SK-N-SH treated with all-trans-retinoic acid at 6 μM for 48 hours (cell line): ENCODE measurements around the gene CNTD1.

Experiments
- ISL1 ChIP-seq: fragments of 250-450 bp; sonication (Bioruptor Pico); IDR thresholded peaks from 2 replicates; pipeline ENCODE4 v2.1.2; 2022; ENCODE audit warnings: mild to moderate bottlenecking, moderate library complexity
- PPARA ChIP-seq: fragments of 250-450 bp; sonication (Bioruptor Pico); IDR thresholded peaks from 2 replicates; pipeline ENCODE4 v1.5.0; 2020; ENCODE audit warnings: mild to moderate bottlenecking, borderline replicate concordance
- SNAI2 ChIP-seq: fragments of 250-450 bp; sonication (Bioruptor Pico); IDR thresholded peaks from 2 replicates; pipeline ENCODE4 v1.5.0; 2020; ENCODE audit warnings: mild to moderate bottlenecking, moderate library complexity
- ZFP3 ChIP-seq: fragments of 250-450 bp; sonication (Bioruptor Pico); IDR thresholded peaks from 2 replicates; pipeline ENCODE4 v1.5.0; 2020; ENCODE audit warnings: mild to moderate bottlenecking, moderate library complexity
- TF ChIP-seq, protein P1 (sequence below): fragments of 250-450 bp; sonication (Bioruptor Pico); IDR thresholded peaks from 2 replicates; pipeline ENCODE4 v1.8.0; 2021; ENCODE audit warnings: low read depth, mild to moderate bottlenecking, moderate library complexity, borderline replicate concordance
- TF ChIP-seq, protein P2 (sequence below): fragments of 250-450 bp; sonication (Bioruptor Pico); IDR thresholded peaks from 2 replicates; pipeline ENCODE4 v1.5.0; 2020; ENCODE audit warnings: mild to moderate bottlenecking, moderate library complexity

DNA sequence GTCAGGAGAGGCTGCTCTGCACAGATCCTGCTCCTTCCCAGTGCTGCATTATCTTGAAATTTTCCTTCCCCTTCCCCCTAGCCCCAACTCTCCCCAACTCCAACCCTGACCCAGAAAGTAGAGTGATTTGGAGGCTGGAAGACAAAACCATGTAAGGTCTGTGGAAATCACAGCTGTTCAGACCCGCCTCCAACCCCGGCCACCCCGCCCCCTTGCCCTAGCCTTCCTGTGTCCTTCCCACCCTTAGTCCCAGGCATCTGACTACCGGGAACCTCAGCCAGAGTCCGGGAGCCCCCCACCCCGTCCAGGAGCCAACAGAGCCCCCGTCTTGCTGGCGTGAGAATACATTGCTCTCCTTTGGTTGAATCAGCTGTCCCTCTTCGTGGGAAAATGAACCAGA is 52.3 kb downstream of the CNTD1 start, which contains the start of gene AOC3:
- TF ChIP-seq ISL1: no peak
- no peak for TF ChIP-seq ZFP3
- TF ChIP-seq PPARA (CRISPR knock-in tag): no peak
- TF ChIP-seq SNAI2 (CRISPR knock-in tag): no peak
- TF ChIP-seq, protein P1, sequence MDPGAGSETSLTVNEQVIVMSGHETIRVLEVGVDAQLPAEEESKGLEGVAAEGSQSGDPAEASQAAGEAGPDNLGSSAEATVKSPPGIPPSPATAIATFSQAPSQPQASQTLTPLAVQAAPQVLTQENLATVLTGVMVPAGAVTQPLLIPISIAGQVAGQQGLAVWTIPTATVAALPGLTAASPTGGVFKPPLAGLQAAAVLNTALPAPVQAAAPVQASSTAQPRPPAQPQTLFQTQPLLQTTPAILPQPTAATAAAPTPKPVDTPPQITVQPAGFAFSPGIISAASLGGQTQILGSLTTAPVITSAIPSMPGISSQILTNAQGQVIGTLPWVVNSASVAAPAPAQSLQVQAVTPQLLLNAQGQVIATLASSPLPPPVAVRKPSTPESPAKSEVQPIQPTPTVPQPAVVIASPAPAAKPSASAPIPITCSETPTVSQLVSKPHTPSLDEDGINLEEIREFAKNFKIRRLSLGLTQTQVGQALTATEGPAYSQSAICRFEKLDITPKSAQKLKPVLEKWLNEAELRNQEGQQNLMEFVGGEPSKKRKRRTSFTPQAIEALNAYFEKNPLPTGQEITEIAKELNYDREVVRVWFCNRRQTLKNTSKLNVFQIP (CRISPR knock-in tag): no peak
- TF ChIP-seq, protein P2, sequence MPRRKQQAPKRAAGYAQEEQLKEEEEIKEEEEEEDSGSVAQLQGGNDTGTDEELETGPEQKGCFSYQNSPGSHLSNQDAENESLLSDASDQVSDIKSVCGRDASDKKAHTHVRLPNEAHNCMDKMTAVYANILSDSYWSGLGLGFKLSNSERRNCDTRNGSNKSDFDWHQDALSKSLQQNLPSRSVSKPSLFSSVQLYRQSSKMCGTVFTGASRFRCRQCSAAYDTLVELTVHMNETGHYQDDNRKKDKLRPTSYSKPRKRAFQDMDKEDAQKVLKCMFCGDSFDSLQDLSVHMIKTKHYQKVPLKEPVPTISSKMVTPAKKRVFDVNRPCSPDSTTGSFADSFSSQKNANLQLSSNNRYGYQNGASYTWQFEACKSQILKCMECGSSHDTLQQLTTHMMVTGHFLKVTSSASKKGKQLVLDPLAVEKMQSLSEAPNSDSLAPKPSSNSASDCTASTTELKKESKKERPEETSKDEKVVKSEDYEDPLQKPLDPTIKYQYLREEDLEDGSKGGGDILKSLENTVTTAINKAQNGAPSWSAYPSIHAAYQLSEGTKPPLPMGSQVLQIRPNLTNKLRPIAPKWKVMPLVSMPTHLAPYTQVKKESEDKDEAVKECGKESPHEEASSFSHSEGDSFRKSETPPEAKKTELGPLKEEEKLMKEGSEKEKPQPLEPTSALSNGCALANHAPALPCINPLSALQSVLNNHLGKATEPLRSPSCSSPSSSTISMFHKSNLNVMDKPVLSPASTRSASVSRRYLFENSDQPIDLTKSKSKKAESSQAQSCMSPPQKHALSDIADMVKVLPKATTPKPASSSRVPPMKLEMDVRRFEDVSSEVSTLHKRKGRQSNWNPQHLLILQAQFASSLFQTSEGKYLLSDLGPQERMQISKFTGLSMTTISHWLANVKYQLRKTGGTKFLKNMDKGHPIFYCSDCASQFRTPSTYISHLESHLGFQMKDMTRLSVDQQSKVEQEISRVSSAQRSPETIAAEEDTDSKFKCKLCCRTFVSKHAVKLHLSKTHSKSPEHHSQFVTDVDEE (CRISPR knock-in tag): no peak
